ENCODE data around the gene ELMO2. TPM values are rescaled to one million over a fixed set of nuclear protein-coding genes. Genes with fewer than 3 reads are reported as not detected.

Gene ELMO2
- total RNA-seq, 1 donor from 2014 or later, result 53.3 TPM

GRCh38 chr20:46398963-46399362 is 7.5 kb downstream of the ELMO2 start:
- Histone ChIP-seq H4K20me1 (ENCODE audit: low read depth) (peaks cover 74% of the 10 kb centered on the region), H3K4me2 (no peak overlapping the region), H2AFZ (replicated peaks) (no peak overlapping the region), H3K27me3 (no peaks in the 10 kb centered on the region), H3K4me1 (peaks cover 17% of the 10 kb centered on the region), H3K4me3 (no peak overlapping the region), H3K27ac (no peak overlapping the region), H3F3A (ENCODE audit: low read depth) (no peaks in the 10 kb centered on the region), H3K9ac (no peak overlapping the region), H3K36me3 (no peaks in the 10 kb centered on the region), H3K9me3 (ENCODE audit: low read depth) (no peaks in the 10 kb centered on the region), H3K79me2 (ENCODE audit: low read depth) (peaks cover 61% of the 10 kb centered on the region)
- Mint-ChIP-seq H3K4me3 (no peak overlapping the region), H3K27me3 (ENCODE audit: insufficient read depth, low read depth) (no peaks in the 10 kb centered on the region), H3K27ac (no peak overlapping the region), H3K9me3 (no peaks in the 10 kb centered on the region), H3K36me3 (peaks cover 14% of the 10 kb centered on the region), H3K4me1 (peaks cover 32% of the 10 kb centered on the region)
- no peak for DNase-seq (ENCODE audit: low spot score)
- no peak for TF ChIP-seq CTCF (IDR thresholded peaks at IDR 0.05)
- no peak for TF ChIP-seq EZH2 (IDR thresholded peaks at IDR 0.05)
- no peak for TF ChIP-seq EZH2phosphoT487 (IDR thresholded peaks at IDR 0.05)

DNA sequence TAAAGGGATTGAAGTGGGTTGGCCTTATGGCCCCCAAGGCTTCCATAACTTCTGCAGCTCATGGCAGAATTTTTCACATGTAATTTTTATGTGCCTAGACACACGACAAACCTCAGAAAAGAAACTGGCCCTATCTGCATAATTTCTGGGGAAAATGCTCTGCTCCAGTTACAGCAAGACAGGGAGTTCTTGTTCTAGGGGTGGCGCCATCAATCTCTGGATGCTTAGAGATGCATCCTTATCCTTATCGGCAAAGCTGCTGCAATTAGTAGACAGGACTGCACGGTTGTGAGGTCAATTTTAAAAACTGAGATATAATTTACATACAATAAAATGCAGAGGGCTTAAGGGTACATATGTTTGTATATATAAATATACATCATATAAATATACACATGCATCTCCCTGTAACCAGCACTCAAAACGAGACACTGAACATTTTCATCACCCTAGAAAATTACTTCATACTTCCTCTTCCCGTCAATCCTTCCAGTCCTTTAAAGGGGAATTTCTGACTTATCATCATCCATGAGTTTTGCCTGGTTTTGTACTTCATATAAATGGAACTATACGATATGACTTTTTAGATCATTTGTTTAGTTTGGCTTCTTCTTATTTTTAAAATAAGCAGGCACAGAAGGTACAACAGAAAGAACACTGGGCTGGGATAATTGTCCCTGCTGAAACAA is 10.2 kb downstream of the ELMO2 start:
- Mint-ChIP-seq H3K4me1 (peaks cover 21% of the 10 kb centered on the region), H3K36me3 (peaks cover 18% of the 10 kb centered on the region), H3K27me3 (ENCODE audit: insufficient read depth, low read depth) (no peaks in the 10 kb centered on the region), H3K9me3 (no peaks in the 10 kb centered on the region), H3K4me3 (no peak overlapping the region), H3K27ac (no peak overlapping the region)
- Histone ChIP-seq H4K20me1 (ENCODE audit: low read depth) (peaks cover 46% of the 10 kb centered on the region), H3K4me1 (peaks cover 12% of the 10 kb centered on the region), H3K4me2 (no peak overlapping the region), H3K36me3 (no peaks in the 10 kb centered on the region), H3F3A (ENCODE audit: low read depth) (no peaks in the 10 kb centered on the region), H2AFZ (replicated peaks) (no peak overlapping the region), H3K27me3 (no peaks in the 10 kb centered on the region), H3K9me3 (ENCODE audit: low read depth) (no peaks in the 10 kb centered on the region), H3K4me3 (no peak overlapping the region), H3K27ac (no peak overlapping the region), H3K9ac (no peak overlapping the region), H3K79me2 (ENCODE audit: low read depth) (peaks cover 34% of the 10 kb centered on the region)
- DNase-seq (ENCODE audit: low spot score), result no peak
- no peak for TF ChIP-seq EZH2phosphoT487 (IDR thresholded peaks at IDR 0.05)
- TF ChIP-seq CTCF (IDR thresholded peaks at IDR 0.05), result no peak
- no peak for TF ChIP-seq EZH2 (IDR thresholded peaks at IDR 0.05)

GRCh38 chr20:46394872-46395760 is 11.3 kb downstream of the ELMO2 start:
- H2AFZ ChIP-seq (replicated peaks), result no peak overlapping the region
- no peaks in the 10 kb centered on the region for H3K9me3 Mint-ChIP-seq
- H3K9ac ChIP-seq, result no peak overlapping the region
- H3K27ac Mint-ChIP-seq, result no peak overlapping the region
- H3K79me2 ChIP-seq (ENCODE audit: low read depth), result peaks cover 23% of the 10 kb centered on the region
- peaks cover under 1% of the 10 kb centered on the region for H3K4me1 ChIP-seq
- H3K9me3 ChIP-seq (ENCODE audit: low read depth), result no peaks in the 10 kb centered on the region
- no peaks in the 10 kb centered on the region for H3F3A ChIP-seq (ENCODE audit: low read depth)
- no peaks in the 10 kb centered on the region for H3K36me3 ChIP-seq
- no peak for TF ChIP-seq CTCF (IDR thresholded peaks at IDR 0.05)
- no peak for TF ChIP-seq EZH2phosphoT487 (IDR thresholded peaks at IDR 0.05)
- TF ChIP-seq EZH2 (IDR thresholded peaks at IDR 0.05), result no peak
- H4K20me1 ChIP-seq (ENCODE audit: low read depth), result peaks cover 35% of the 10 kb centered on the region
- H3K4me3 Mint-ChIP-seq, result no peak overlapping the region
- no peak overlapping the region for H3K4me3 ChIP-seq
- no peak overlapping the region for H3K27ac ChIP-seq
- peaks cover 18% of the 10 kb centered on the region for H3K36me3 Mint-ChIP-seq
- DNase-seq (ENCODE audit: low spot score), result no peak
- no peaks in the 10 kb centered on the region for H3K27me3 Mint-ChIP-seq (ENCODE audit: insufficient read depth, low read depth)
- H3K4me1 Mint-ChIP-seq, result peaks cover 11% of the 10 kb centered on the region
- H3K27me3 ChIP-seq, result no peaks in the 10 kb centered on the region
- H3K4me2 ChIP-seq, result no peak overlapping the region

Data from neural progenitor cell (in vitro differentiated cells).